Transverse colon (tissue), 4 donors: ENCODE data around the gene TNFRSF14.

Source experiments
- EP300 ChIP-seq: sonication (generic); formaldehyde crosslinking; IDR thresholded peaks from one replicate; pipeline ENCODE4 v1.6.1; 2017; ENCODE audit warnings: antibody characterized with exemption, low read depth
- POLR2A ChIP-seq: fragments of 450-650 bp; IDR thresholded peaks from one replicate; pipeline ENCODE4 v1.6.1; 2016; ENCODE audit warnings: antibody characterized with exemption, mild to moderate bottlenecking, moderate library complexity
- POLR2AphosphoS5 ChIP-seq, 3 donors: sonication (generic); formaldehyde crosslinking; IDR thresholded peaks; one replicate each; pipeline ENCODE4 v1.6.1; 2016; ENCODE audit warnings: antibody characterized with exemption in 3 of 3
- TF ChIP-seq, protein P1 (sequence below), 5 experiments: fragments of 200-600 bp in 3 of 5; fragments of 450-650 bp in 2 of 5; sonication (generic) in 3 of 5; IDR thresholded peaks; 1 replicate in 2 of 5; 2 replicates in 3 of 5; pipeline ENCODE4 v1.5.1; 2016 to 2017; ENCODE audit warnings: antibody characterized with exemption in 5 of 5, inconsistent platforms in 3 of 5, mild to moderate bottlenecking in 2 of 5, moderate library complexity in 1 of 5

DNA sequence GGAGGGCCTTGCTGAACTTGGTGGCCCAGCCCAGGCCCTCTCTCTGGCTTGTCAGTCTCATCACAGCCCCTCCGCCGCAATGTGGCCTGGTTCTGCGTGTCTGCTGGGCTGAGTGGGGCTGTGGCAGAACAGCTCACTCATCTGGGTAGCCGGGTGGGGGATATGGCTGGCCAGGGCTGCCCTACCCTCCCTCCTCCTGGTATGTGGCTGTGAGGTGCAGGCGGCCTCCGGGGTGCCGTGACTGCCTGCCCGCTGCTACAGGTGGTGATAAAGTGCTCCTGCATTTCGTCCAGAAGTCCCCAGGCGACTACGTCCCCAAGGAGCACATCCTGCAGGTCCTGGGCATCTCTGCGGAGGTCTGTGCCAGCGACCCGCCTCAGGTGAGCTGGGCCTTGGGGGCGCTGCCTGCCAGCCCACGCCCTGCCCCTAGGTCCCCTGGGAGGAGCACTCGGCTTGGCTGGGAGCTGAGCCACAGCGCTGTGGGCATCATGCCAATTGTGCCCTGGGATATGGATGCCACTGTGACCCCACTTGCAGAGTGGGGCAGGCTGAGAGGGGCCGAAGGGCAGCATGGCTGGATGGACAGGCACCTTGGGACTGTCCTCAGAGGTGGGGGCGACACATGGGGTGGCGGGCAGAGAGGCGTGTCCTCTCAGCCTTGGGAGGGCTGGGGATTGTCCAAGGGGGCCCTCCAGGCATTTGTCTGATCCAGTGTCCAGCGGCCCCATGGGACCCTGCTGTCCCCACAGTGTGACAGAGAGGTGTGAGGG lies 32.7 kb downstream of the TNFRSF14 start:
- TF ChIP-seq, protein P1, sequence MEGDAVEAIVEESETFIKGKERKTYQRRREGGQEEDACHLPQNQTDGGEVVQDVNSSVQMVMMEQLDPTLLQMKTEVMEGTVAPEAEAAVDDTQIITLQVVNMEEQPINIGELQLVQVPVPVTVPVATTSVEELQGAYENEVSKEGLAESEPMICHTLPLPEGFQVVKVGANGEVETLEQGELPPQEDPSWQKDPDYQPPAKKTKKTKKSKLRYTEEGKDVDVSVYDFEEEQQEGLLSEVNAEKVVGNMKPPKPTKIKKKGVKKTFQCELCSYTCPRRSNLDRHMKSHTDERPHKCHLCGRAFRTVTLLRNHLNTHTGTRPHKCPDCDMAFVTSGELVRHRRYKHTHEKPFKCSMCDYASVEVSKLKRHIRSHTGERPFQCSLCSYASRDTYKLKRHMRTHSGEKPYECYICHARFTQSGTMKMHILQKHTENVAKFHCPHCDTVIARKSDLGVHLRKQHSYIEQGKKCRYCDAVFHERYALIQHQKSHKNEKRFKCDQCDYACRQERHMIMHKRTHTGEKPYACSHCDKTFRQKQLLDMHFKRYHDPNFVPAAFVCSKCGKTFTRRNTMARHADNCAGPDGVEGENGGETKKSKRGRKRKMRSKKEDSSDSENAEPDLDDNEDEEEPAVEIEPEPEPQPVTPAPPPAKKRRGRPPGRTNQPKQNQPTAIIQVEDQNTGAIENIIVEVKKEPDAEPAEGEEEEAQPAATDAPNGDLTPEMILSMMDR (IDR thresholded peaks at IDR 0.05): no peak
- TF ChIP-seq POLR2A: no peak
- no peak for TF ChIP-seq EP300
- no peak for TF ChIP-seq POLR2AphosphoS5 (IDR thresholded peaks at IDR 0.05)
